HG03060 (cell line): ENCODE results near the gene FCRL4.
A peak's percentile ranks its signal among the peaks of the same experiment; 100 is the strongest.

Experiments
- ATAC-seq: cut with Tn5 transposase; IDR thresholded peaks from one replicate; pipeline ENCODE4 v1.9.1; 2021; ENCODE audit warnings: low read depth, moderate number of reproducible peaks; ENCODE audit not compliant: unreplicated experiment

Gene FCRL4

DNA sequence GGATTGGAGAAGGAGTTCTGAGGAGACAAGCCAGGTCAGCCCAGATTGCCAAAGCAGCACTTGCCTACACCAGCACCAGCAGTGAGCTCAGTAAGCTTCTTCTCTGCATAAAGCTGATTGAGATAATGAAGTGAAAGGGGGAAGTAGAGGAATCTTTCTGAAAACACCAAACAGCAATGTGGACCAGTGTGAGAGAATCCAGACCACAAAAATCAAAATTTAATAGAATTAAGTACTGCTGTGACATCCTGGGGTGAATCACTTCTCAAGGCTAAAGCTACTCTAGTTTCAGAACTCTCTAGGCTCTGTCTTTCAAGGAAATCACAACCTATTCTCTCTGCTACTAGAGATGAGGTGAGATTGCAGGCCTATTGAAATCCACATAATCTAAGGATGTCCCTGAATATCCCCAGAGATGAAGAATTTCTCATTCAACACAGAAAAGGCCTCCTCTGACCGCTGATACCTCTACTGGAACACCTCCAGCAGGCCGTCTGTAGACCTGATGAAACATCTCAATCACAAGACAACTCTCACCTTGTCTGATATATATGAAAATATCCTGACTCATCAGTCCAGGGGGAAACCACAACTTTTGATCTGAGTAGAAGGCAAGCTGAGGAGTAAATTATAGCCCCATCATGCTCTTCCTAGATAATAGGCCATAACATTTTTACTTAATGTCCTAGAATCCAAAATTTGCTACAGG, at the start of gene FCRL4:
TSS of gene FCRL4 (minus strand) at position 127 of the 709 bp plus-strand sequence. CDS start 141 bp downstream, outside the sequence.
- ATAC-seq = peak; percentile 55

DNA sequence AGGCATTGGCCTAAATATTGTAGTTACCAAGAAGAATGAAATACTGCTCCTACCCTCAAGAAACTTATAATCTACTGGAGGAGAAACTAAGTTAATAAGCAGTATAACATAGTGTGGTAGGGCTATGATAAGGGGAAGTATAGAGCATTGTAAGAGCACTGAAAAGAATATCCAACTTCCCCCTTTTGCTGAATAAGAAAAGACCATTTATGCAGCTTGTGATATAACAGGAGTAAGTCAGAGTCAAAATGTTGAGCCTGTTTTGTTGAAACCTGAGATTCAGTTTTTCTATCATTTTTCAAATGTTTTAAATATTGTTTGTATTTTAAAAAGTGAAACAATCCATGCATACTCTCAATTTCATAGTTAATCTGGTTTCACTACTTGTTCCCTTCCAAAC, 48.3 kb upstream of the FCRL4 start:
- ATAC-seq = no peak

DNA sequence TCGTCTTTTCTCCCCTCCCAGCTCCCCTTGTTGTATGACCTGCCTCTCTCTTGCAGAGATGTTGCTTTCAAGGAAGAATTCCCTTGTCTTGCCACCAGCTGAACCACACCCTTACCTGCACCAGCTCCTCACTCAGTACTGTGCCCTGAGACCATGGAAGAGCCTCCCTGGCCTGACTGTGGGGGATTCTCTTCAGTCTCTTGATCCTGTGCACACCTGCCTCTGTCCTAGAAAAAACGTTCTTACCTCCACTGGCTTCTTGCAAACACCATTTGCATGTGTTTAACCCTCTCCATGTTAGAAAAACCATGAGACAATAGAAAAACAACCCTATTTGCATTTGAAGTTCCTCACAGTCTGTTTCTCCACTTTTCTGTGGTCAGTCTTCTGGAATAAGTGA, 43.3 kb upstream of the FCRL4 start:
- no peak for ATAC-seq

DNA sequence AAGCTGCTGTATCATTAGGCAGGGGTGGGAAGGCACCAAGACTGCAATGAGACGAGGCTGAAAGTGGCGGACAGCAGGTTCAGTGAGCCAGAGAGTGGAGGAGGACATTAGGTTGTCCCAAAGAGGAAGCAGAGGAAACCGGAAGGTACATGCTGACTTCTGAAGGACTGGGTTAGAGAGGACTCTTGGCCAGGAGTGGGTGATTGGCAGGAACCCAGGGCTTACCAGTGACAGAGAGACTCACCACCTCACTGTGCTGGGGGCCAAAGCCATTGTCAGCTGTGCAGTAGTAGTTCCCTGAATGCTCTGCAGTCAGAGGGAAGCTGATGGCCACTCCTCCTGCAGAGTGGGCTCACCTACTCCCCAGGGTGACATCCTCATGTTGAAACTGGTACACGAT, 41.9 kb upstream of the FCRL4 start:
- no peak for ATAC-seq

DNA sequence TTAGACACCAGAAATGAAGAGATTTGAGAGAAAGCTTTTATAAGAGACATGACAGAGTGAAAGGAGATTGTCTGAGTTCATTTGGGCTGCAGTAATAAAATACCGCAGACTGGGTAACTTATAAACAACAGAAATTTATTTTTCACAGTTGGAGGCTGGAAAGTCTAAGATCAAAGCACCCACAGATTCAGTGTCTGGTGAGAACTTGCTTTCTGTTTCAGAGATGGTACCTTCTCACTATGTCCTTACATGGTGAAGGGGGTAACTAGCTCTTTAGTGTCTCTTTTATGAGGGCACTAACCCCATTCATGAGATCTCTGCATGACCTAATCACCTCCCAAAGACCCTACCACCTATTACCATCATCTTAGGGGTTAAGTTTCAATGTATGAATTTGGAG, 30.9 kb upstream of the FCRL4 start:
- ATAC-seq = no peak

DNA sequence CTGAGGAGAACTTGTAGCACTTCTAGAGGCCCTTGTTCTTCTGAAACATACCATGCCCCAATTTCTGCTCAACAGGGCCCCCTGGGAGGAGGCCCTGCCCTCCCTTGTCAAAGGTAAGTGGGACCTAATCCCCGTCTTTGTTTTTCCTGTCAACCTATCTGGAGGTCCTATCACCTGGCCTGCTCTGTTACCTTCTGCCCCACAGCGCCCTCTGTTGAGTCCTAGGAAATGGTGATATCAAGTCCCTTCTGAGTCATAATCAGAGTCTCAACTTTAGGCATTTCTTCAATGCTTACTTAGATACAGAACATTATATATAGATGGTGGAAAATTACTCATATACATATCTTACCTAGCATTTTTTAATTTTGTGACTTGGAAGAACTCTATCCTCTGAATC, 28.2 kb upstream of the FCRL4 start:
- no peak for ATAC-seq

- ATAC-seq = no peak
Observed at GRCh38 chr1:157624471-157624870, 26.6 kb upstream of the FCRL4 start.

DNA sequence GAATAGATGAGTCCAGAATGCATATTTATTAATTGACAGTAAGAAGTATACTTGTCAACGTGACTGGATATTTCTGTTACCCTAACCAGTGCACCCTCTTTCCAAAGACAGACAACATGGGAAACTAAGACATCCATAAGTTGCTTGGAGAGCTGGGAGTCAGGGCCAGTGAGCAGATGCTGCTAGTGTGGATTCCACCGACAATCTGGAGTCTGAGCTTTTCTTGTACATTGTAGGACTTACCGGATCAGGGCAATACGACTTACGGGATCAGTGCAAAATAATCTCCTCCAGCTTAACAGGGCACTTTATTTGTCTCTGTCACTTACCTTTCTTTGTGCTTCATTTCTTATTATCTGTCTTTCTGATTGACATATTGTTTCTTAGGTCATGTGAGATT, 24.6 kb upstream of the FCRL4 start:
- ATAC-seq = no peak

DNA sequence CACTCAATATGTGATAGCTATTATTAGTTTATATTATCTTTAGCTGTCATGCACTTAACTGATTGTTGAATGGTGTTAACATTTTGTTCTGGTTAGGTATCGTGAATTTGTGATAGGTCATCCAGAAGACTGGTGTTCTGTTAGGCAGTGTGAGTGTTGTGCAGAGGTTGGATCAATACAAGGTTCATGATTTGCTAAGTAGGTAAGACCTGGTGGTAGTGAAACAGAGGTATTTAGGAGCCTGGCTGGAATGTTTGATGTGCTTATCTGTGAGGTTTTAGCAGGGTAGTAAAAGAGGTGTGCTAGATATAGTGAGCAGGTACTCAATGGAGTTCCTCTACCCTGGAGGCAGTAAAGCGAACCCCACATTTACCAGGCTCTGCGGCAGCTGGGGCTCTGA, 20.3 kb upstream of the FCRL4 start:
- ATAC-seq = no peak

GRCh38 chr1:157600236-157600635, 2.4 kb upstream of the FCRL4 start:
- no peak for ATAC-seq

GRCh38 chr1:157596384-157596783, 1.5 kb downstream of the FCRL4 start:
- no peak for ATAC-seq

- peak; percentile 50 for ATAC-seq
Observed at GRCh38 chr1:157595356-157595755, 2.5 kb downstream of the FCRL4 start.

DNA sequence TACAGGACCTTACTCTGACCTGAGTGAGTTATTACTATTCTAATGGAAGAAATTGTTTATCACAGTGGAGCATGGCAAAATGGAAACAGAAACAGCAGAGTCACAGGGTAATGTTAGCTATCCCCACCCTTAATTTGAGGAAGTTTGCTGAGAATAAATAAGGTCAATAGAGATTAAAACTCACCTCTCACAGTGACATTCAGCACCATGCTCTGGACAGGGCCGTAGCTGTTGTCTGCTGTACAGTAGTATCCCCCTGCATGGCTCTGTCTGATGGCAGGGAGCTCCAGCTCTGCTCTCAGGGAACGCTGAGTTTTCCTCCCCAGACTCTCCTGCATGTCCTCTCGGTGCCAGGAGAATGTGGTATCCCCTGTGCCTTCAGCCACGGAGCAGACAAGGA, 11.9 kb downstream of the FCRL4 start:
- ATAC-seq = no peak

DNA sequence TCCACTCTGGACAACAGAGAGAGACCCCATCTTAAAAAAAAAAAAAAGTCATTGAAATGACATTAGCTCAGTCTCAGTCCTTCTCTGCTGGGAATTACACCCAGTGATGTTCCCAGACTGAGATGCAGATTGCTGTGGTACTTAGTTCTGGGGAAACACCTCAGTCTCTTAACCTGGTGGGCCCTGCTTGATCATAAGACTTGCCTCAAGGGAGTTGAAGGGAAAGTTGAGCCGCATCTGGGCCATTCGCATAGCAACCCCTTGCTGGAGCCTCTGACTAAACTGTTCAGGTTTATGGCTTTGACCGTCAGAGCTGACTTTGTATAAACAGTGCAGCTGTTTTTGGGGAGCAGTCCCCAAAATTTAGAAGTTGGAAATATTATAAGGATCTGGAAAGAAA, 13.4 kb downstream of the FCRL4 start:
- ATAC-seq = no peak

DNA sequence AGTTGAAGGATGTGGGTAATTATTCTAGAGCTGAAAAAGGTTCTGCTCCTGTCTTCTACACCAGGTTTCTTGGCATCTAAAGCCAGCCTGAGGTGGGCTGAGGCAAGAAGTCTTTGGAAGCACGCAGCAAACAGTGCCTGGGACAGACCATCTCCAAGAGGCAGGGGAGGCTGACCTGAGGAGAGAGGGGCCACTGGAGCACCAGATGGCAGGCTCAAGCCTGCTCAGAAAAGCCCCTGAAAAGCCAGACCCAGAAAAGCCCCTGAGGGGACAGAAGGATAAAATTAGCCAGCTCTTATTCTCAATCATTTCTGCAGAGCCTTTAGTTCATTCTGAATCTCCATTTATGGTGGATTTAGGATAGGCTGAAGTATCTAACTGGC, 17.1 kb downstream of the FCRL4 start:
- no peak for ATAC-seq

- no peak for ATAC-seq
Observed at GRCh38 chr1:157580179-157580827, 17.6 kb downstream of the FCRL4 start.

GRCh38 chr1:157577420-157577819, 20.5 kb downstream of the FCRL4 start:
- ATAC-seq = no peak

- ATAC-seq = peak; percentile 52
Observed at GRCh38 chr1:157575744-157576143, 22.1 kb downstream of the FCRL4 start.

DNA sequence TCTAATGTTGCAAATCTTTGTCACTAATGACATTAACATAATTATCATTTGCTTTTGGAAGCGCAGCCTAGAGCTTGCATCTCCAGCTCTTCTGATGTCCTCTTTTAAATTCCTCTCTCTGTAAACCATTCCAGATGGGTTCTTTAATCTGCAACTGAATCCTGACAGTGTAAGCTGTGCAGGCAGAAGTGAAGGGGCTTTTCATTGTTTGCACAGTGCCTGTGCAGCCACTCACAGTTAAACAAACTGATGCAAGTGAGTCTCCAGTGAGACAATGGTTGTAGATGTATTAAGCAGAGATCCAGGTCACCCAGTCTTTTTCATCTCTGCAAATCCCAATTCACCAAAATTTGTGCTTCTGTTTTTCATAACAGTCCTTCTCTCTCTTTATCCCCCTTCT, 23.0 kb downstream of the FCRL4 start:
- ATAC-seq = no peak

GRCh38 chr1:157566484-157567300, 31.2 kb downstream of the FCRL4 start:
- ATAC-seq = no peak

- ATAC-seq = peak; percentile 45
Observed at GRCh38 chr1:157562515-157562914, 35.4 kb downstream of the FCRL4 start.

GRCh38 chr1:157558119-157558518, 39.8 kb downstream of the FCRL4 start:
- no peak for ATAC-seq
